ENCODE data around the gene SEL1L.

The SEL1L gene

GRCh38 chr14:81476816-81477215, 56.8 kb downstream of the SEL1L start:
- H3K27ac ChIP-seq (ENCODE audit: extremely low read depth, low read depth, low read length): no peak overlapping the region
- H3K9me3 ChIP-seq (ENCODE audit: control insufficient read depth, insufficient read depth, low read depth, low read length): no peaks in the 10 kb centered on the region
- peaks cover 14 to 59% of the 10 kb centered on the region in 2 experiments for H3K36me3 ChIP-seq (ENCODE audit: control insufficient read depth in 2 of 2, insufficient read depth in 1 of 2, low read length in 2 of 2)
- no peak for TF ChIP-seq PRDM1 (tag by site-specific recombination; IDR thresholded peaks at IDR 0.05)
- TF ChIP-seq, protein P1, sequence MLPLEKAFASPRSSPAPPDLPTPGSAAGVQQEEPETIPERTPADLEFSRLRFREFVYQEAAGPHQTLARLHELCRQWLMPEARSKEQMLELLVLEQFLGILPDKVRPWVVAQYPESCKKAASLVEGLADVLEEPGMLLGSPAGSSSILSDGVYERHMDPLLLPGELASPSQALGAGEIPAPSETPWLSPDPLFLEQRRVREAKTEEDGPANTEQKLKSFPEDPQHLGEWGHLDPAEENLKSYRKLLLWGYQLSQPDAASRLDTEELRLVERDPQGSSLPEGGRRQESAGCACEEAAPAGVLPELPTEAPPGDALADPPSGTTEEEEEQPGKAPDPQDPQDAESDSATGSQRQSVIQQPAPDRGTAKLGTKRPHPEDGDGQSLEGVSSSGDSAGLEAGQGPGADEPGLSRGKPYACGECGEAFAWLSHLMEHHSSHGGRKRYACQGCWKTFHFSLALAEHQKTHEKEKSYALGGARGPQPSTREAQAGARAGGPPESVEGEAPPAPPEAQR (tag by site-specific recombination; IDR thresholded peaks at IDR 0.05): no peak
- TF ChIP-seq ZNF670 (tag by site-specific recombination; IDR thresholded peaks at IDR 0.05; ENCODE audit: low read depth): no peak
- TF ChIP-seq, protein P2, sequence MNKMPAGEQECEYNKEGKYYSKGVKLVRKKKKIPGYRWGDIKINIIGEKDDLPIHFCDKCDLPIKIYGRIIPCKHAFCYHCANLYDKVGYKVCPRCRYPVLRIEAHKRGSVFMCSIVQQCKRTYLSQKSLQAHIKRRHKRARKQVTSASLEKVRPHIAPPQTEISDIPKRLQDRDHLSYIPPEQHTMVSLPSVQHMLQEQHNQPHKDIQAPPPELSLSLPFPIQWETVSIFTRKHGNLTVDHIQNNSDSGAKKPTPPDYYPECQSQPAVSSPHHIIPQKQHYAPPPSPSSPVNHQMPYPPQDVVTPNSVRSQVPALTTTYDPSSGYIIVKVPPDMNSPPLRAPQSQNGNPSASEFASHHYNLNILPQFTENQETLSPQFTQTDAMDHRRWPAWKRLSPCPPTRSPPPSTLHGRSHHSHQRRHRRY (tag by site-specific recombination; IDR thresholded peaks at IDR 0.05): no peak
- no peak for TF ChIP-seq ZXDB (tag by site-specific recombination; IDR thresholded peaks at IDR 0.05)
- no peak for TF ChIP-seq ZNF561 (tag by site-specific recombination; IDR thresholded peaks at IDR 0.05; ENCODE audit: borderline replicate concordance)
- TF ChIP-seq ZNF701 (tag by site-specific recombination; IDR thresholded peaks at IDR 0.05): no peak
- no peaks in the 10 kb centered on the region for H3K4me1 ChIP-seq (ENCODE audit: control insufficient read depth, insufficient read depth, low read length)
- no peak overlapping the region for H3K4me3 ChIP-seq (ENCODE audit: low read depth, low read length)
- CTCF ChIA-PET: interaction anchor here (1.3 kb wide), 1 partner anchor 13 kb away, joined by 4 read pairs; no protein-coding TSS in a partner anchor
- POLR2A ChIA-PET: no interaction called here

DNA sequence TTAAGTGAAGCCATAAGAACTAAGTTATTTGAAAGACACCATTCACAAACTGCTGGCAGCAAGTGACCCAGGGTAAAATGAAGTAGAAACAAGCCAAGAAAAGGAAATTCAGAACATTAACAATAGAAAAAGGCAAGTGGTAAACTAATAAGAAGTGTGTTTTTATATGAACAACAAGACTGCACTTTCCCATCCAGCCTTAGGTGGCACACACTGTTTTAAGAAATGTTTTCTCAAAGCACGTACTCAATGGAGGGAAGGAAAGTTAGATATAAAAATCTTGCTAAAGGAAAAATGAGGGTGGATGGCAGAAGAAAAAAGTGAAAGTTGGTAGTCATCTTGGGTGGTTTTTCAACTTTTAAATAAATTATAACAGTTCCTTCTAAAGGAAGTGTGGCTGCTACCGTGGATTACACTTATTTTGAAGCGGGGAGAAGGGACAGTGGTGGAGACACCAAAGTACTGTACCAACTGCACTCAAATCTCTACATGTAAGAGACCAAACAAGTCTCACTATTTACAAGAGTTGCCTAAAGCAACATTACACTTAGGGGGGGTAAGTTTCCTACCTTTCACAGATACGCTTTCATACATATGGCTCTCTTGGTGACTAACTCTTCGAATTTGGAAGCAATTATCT, 58.8 kb downstream of the SEL1L start:
- POLR2A ChIA-PET: no interaction called here

DNA sequence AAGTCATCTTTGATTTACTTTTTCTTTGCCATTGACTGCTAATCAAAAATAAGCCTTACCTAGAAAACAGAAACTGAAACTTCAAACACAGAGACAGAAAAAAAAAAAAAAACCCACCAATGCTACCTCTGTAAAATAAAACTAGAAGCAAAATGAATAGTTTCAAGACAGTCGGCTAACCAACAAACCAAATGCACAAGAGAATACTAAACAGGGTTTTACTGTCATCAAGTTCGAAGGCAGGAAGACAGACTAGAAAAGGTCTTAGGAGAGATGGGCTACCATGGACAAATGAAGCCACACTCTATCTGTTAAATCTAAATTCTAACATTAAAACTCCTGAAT, 59.5 kb downstream of the SEL1L start:
- POLR2A ChIA-PET: no interaction called here
- H3K36me3 ChIP-seq (ENCODE audit: control insufficient read depth in 2 of 2, insufficient read depth in 1 of 2, low read length in 2 of 2): peaks cover 14 to 47% of the 10 kb centered on the region in 2 experiments
- no peaks in the 10 kb centered on the region for H3K9me3 ChIP-seq (ENCODE audit: control insufficient read depth, insufficient read depth, low read depth, low read length)
- no peaks in the 10 kb centered on the region for H3K4me1 ChIP-seq (ENCODE audit: control insufficient read depth, insufficient read depth, low read length)
- CTCF ChIA-PET: interaction anchor here (2.3 kb wide), 1 partner anchor 10 kb away, joined by 9 read pairs; no protein-coding TSS in a partner anchor
- H3K27ac ChIP-seq (ENCODE audit: extremely low read depth, low read depth, low read length): no peak overlapping the region
- TF ChIP-seq ZNF423 (tag by site-specific recombination; IDR thresholded peaks at IDR 0.05) (no peak), ZNF202 (tag by site-specific recombination; IDR thresholded peaks at IDR 0.05; ENCODE audit: borderline replicate concordance) (no peak), YY2 (tag by site-specific recombination; IDR thresholded peaks at IDR 0.05) (no peak), ZNF677 (tag by site-specific recombination; IDR thresholded peaks at IDR 0.05) (no peak), ZNF510 (tag by site-specific recombination; IDR thresholded peaks at IDR 0.05; ENCODE audit: insufficient replicate concordance) (no peak), ZNF114 (tag by site-specific recombination; IDR thresholded peaks at IDR 0.05) (no peak), ZNF138 (tag by site-specific recombination; IDR thresholded peaks at IDR 0.05; ENCODE audit: borderline replicate concordance) (no peak), ZNF157 (tag by site-specific recombination; IDR thresholded peaks at IDR 0.05) (no peak), WT1 (tag by site-specific recombination; IDR thresholded peaks at IDR 0.05) (no peak), ZNF544 (tag by site-specific recombination; IDR thresholded peaks at IDR 0.05) (no peak), ZNF10 (tag by site-specific recombination; IDR thresholded peaks at IDR 0.05) (no peak), ZNF837 (tag by site-specific recombination; IDR thresholded peaks at IDR 0.05) (no peak), ZNF701 (tag by site-specific recombination; IDR thresholded peaks at IDR 0.05) (no peak), GFI1B (tag by site-specific recombination; IDR thresholded peaks at IDR 0.05) (no peak), ZNF416 (tag by site-specific recombination; IDR thresholded peaks at IDR 0.05) (no peak)
- TF ChIP-seq, protein P3, sequence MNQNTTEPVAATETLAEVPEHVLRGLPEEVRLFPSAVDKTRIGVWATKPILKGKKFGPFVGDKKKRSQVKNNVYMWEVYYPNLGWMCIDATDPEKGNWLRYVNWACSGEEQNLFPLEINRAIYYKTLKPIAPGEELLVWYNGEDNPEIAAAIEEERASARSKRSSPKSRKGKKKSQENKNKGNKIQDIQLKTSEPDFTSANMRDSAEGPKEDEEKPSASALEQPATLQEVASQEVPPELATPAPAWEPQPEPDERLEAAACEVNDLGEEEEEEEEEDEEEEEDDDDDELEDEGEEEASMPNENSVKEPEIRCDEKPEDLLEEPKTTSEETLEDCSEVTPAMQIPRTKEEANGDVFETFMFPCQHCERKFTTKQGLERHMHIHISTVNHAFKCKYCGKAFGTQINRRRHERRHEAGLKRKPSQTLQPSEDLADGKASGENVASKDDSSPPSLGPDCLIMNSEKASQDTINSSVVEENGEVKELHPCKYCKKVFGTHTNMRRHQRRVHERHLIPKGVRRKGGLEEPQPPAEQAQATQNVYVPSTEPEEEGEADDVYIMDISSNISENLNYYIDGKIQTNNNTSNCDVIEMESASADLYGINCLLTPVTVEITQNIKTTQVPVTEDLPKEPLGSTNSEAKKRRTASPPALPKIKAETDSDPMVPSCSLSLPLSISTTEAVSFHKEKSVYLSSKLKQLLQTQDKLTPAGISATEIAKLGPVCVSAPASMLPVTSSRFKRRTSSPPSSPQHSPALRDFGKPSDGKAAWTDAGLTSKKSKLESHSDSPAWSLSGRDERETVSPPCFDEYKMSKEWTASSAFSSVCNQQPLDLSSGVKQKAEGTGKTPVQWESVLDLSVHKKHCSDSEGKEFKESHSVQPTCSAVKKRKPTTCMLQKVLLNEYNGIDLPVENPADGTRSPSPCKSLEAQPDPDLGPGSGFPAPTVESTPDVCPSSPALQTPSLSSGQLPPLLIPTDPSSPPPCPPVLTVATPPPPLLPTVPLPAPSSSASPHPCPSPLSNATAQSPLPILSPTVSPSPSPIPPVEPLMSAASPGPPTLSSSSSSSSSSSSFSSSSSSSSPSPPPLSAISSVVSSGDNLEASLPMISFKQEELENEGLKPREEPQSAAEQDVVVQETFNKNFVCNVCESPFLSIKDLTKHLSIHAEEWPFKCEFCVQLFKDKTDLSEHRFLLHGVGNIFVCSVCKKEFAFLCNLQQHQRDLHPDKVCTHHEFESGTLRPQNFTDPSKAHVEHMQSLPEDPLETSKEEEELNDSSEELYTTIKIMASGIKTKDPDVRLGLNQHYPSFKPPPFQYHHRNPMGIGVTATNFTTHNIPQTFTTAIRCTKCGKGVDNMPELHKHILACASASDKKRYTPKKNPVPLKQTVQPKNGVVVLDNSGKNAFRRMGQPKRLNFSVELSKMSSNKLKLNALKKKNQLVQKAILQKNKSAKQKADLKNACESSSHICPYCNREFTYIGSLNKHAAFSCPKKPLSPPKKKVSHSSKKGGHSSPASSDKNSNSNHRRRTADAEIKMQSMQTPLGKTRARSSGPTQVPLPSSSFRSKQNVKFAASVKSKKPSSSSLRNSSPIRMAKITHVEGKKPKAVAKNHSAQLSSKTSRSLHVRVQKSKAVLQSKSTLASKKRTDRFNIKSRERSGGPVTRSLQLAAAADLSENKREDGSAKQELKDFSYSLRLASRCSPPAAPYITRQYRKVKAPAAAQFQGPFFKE (tag by site-specific recombination; IDR thresholded peaks at IDR 0.05; ENCODE audit: borderline replicate concordance): no peak
- no peak overlapping the region for H3K4me3 ChIP-seq (ENCODE audit: low read depth, low read length)

More for the DNA sequence above, 58.8 kb downstream of the SEL1L start:
- Histone ChIP-seq H3K36me3 (ENCODE audit: control insufficient read depth in 2 of 2, insufficient read depth in 1 of 2, low read length in 2 of 2) (peaks cover 14 to 53% of the 10 kb centered on the region in 2 experiments), H3K4me3 (ENCODE audit: low read depth, low read length) (no peak overlapping the region), H3K27ac (ENCODE audit: extremely low read depth, low read depth, low read length) (no peak overlapping the region), H3K4me1 (ENCODE audit: control insufficient read depth, insufficient read depth, low read length) (no peaks in the 10 kb centered on the region), H3K9me3 (ENCODE audit: control insufficient read depth, insufficient read depth, low read depth, low read length) (no peaks in the 10 kb centered on the region)
- TF ChIP-seq PRDM1 (tag by site-specific recombination; IDR thresholded peaks at IDR 0.05) (peak; percentile 20; the same call in 1 of the 2 replicates), ZNF544 (tag by site-specific recombination; IDR thresholded peaks at IDR 0.05) (no peak)
- CTCF ChIA-PET: no interaction called here

Measured in HEK293 (cell line).